Large intestine (tissue), 3 donors: ENCODE results near the gene WWOX. TPM values are rescaled to one million over a fixed set of nuclear protein-coding genes. Genes with fewer than 3 reads are reported as not detected.
A peak's percentile ranks its signal among the peaks of the same experiment; 100 is the strongest.

Experiments
- DNase-seq, 2 donors: peaks; one replicate each; pipeline versions ENCODE4 v3.0.0 to v3.0.0-alpha.2; 2013
- H3K27ac ChIP-seq: one replicate; pipeline ENCODE4 v1.5.1; 2013; ENCODE audit warnings: low read length
- H3K27me3 ChIP-seq: 2 replicates; pipeline ENCODE4 v1.6.1; 2013; ENCODE audit warnings: low read length; ENCODE audit not compliant: control insufficient read depth, insufficient read depth
- H3K36me3 ChIP-seq: 2 replicates; pipeline ENCODE4 v1.6.1; 2013; ENCODE audit warnings: low read length; ENCODE audit not compliant: control insufficient read depth, insufficient read depth
- H3K4me1 ChIP-seq: one replicate; pipeline ENCODE4 v1.6.1; 2013; ENCODE audit warnings: low read length; ENCODE audit not compliant: control insufficient read depth, insufficient read depth
- H3K4me3 ChIP-seq: one replicate; pipeline ENCODE4 v1.5.1; 2013; ENCODE audit warnings: low read length
- H3K9me3 ChIP-seq: one replicate; pipeline ENCODE4 v1.6.1; 2013; ENCODE audit warnings: mild to moderate bottlenecking, low read depth, low read length, moderate library complexity; ENCODE audit not compliant: control insufficient read depth
- WGBS: methylation state at CpG from one replicate; pipeline ENCODE4 v1.1.5; 2013; ENCODE audit warnings: low lambda C conversion rate; ENCODE audit not compliant: insufficient coverage; 5-methylcytosine and 5-hydroxymethylcytosine counted together
- polyA plus RNA-seq: library from polyadenylated mRNA; unstranded; fragments of 120-200 nt; gene quantifications from one replicate; pipeline ENCODE4 v1.2.1, GENCODE V29; 2013

WWOX gene
- polyA plus RNA-seq, 1 donor: 16.2 TPM

DNA sequence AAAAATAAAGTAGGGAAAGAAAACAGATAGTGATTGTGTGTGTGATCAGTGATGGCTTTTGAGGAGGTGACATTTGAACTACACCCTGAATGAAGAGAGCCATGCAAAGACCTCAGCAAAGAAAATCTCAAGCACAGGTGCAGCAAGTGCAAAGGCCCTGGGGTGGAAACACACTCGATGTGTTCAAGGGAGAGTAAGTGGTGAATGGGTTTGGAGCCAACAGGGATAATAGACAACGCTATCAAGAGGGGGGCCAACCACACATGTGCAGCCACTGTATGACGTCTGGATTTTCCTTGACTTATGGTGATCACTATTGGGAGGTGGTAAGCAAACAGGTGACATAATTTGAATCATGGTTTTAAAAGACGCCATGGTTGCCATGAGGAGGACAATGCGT lies 564.2 kb downstream of the WWOX start:
- peaks cover 2% of the 10 kb centered on the region for H3K27me3 ChIP-seq
- DNase-seq: no peak
- H3K9me3 ChIP-seq: no peaks in the 10 kb centered on the region
- H3K27ac ChIP-seq: no peak overlapping the region
- H3K4me3 ChIP-seq: no peak overlapping the region
- no peaks in the 10 kb centered on the region for H3K4me1 ChIP-seq
- 100% methylated on average over 2 of the region's 5 CpGs for WGBS
- no peaks in the 10 kb centered on the region for H3K36me3 ChIP-seq

DNA sequence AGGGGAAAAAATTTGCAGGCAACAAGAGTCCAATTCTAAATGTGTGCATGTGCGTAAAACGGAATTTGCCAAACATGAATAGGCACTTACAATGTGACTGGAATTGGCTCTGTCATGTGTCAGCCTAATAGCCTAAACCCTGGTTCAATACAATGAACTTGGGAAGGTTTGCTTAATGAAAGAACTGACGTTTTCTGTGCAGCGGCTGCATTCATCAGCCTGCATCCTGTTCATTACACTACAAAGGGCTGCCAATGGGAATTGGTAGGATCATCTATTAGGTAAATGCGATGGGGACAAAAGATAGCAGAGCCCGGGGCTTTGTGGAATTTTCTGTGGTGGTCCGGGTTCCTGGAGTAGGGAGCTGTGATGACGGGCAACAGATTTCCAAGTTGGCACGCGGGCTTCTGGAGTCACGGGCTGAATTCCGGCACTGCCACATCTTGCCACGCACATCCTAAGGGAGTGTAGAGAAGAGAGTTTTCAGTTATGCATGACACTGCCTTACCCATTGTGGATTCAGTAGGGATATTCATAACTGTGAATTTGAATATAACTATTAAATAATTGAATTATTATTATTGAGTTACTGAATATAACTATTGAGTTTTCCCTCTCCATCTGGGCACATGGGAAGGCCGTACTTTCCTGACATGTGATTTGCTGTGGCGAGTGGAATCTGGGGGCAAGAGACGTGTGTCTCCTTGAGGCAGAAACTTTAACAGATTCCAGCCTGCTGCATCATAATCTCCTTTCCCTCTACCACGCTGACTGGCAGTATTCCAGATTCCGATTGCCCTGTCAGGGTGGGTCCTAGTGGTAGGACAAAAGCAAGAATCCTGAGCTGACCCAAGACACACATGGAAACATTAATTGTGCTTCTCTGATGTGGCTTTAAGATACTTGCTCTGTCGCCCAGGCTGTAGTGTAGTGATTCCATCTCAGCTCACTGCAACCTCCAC lies 565.6 kb downstream of the WWOX start:
- Histone ChIP-seq H3K27ac (no peak overlapping the region), H3K27me3 (peaks cover 2% of the 10 kb centered on the region), H3K36me3 (no peaks in the 10 kb centered on the region), H3K4me3 (no peak overlapping the region), H3K4me1 (no peaks in the 10 kb centered on the region), H3K9me3 (no peaks in the 10 kb centered on the region)
- DNase-seq: no peak
- WGBS: no CpG with 5 or more reads among the region's 19 CpGs

DNA sequence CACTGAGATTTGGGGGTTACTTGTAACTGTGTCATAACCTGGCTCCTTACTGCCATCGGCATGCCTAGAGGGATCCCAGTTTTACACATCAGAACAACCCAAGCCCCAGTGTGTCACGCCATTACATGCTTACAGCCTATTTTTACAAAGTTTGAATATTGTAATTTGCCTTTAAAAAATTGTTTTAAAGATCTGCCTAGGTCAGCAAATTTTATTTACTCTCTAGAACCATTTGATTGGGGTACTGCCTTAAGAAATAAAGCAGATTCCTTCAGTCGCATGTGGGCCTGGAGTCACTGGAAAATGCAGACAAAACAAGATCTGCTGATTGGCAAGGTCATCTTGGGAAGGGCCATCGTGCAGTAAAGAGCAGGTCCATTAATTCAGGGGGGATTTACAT lies 566.9 kb downstream of the WWOX start:
- DNase-seq: no peak
- no peak overlapping the region for H3K27ac ChIP-seq
- 81% methylated on average over 3 of the region's 4 CpGs for WGBS
- H3K36me3 ChIP-seq: no peaks in the 10 kb centered on the region
- H3K4me3 ChIP-seq: no peak overlapping the region
- peaks cover 2% of the 10 kb centered on the region for H3K27me3 ChIP-seq
- no peaks in the 10 kb centered on the region for H3K4me1 ChIP-seq
- no peaks in the 10 kb centered on the region for H3K9me3 ChIP-seq

DNA sequence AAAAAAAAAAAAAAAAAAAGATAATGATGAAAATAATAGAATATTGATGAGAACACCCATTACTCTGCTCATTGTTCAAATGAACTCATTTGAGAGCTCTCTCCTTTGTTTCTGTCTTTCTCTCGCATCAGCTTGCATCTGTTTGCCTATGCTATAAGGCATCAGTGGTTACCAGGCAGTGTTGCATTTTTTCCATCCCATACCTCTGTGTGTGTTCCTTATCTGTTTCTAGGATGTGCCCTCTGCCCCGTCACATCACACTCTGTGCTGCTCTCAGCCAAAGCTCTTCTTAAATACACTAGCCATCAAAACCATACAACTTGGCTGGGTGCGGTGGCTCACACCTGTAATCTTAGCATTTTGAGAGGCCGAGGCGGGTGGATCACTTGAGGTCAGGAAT lies 568.2 kb downstream of the WWOX start:
- 100% methylated on average over 1 of the region's 5 CpGs for WGBS
- DNase-seq: no peak
- Histone ChIP-seq H3K36me3 (no peaks in the 10 kb centered on the region), H3K27ac (no peak overlapping the region), H3K4me3 (no peak overlapping the region), H3K4me1 (no peaks in the 10 kb centered on the region), H3K9me3 (no peaks in the 10 kb centered on the region), H3K27me3 (peaks cover 2% of the 10 kb centered on the region)

DNA sequence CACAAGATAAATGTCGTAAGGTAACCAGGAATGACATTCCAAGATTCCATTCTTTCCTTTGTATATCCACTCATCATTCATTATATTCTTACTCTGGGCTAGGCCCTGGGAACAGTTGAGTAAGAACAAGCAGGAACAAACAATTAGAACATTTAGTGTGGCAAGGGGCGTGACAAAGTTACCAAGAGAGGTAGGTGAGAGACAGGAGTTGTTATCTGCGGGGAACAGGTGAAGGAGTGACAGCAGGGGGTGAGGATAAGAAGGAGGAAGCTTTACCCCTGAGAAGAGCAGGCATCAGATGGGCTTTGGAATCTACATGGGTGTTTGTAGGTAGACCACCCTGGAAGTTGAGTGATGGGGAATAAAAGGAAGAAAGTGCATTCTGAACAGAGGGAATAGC lies 568.9 kb downstream of the WWOX start:
- H3K27ac ChIP-seq: no peak overlapping the region
- 95% methylated on average over 3 of the region's 3 CpGs for WGBS
- H3K27me3 ChIP-seq: peaks cover 2% of the 10 kb centered on the region
- H3K36me3 ChIP-seq: no peaks in the 10 kb centered on the region
- H3K9me3 ChIP-seq: no peaks in the 10 kb centered on the region
- DNase-seq: no peak
- no peaks in the 10 kb centered on the region for H3K4me1 ChIP-seq
- no peak overlapping the region for H3K4me3 ChIP-seq

DNA sequence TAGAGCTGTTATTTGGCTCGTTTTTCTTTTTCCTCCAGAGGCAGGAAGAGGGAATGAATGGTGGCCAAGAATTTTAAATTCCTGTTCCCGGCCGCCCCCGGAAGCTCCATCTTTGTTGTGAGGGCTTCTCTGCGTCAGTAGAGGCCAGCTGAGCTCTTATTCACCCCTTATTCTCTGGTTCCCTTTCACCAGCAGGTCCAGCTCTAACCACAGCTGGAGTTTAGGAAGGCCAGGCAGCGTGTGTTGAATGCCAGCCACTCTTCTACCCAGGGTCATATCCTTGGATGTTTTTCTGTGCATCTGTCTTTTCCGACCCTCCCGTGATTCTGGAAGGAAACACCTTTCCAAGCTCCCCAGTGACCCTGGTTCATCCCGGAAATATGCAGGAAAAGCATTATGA lies 570.5 kb downstream of the WWOX start:
- H3K4me1 ChIP-seq: no peaks in the 10 kb centered on the region
- no peaks in the 10 kb centered on the region for H3K9me3 ChIP-seq
- H3K36me3 ChIP-seq: no peaks in the 10 kb centered on the region
- DNase-seq: peak in 1 of 2 donors; percentile 15
- H3K27ac ChIP-seq: no peak overlapping the region
- no peak overlapping the region for H3K4me3 ChIP-seq
- no peaks in the 10 kb centered on the region for H3K27me3 ChIP-seq
- 100% methylated on average over 1 of the region's 9 CpGs for WGBS

DNA sequence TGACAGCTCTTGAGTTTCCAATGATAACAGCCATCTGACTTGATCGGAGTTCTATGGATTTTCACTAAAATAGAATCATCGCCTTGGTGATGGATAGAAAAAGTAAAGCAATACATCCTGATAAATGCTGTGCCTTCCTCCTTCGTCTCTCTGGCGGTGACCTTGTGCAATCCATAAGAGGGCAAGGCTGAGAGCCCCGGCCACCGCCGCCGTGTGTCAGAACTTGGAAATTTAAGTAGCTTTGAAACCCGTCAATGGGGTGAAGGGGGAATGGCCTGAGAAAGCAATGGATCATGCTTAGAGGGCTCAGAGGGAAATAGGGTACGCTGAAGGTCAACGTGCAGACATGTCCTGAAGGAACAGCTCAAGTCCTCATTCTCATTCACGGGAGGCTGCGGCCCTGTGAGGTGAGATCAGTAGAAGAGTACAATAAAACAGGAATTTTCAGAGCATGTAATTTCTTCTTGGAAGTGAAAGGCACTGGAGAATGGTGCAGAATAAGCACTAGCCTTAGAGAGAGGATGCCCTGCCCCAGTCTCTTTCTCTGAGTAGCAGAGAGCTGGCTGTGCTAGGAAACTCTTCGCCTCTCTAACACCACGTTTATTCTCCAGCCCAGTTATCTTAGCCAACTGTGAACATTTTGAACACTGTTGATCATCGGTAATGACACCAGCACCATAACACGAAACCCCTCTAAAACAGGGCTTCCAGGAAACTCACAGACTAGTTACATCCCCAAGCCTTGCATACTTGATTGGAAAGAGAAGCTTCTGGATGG lies 573.5 kb downstream of the WWOX start:
- H3K4me3 ChIP-seq: no peak overlapping the region
- no peaks in the 10 kb centered on the region for H3K36me3 ChIP-seq
- 83% methylated on average over 1 of the region's 17 CpGs for WGBS
- H3K4me1 ChIP-seq: no peaks in the 10 kb centered on the region
- no peak for DNase-seq
- H3K9me3 ChIP-seq: no peaks in the 10 kb centered on the region
- no peak overlapping the region for H3K27ac ChIP-seq
- H3K27me3 ChIP-seq: no peaks in the 10 kb centered on the region

DNA sequence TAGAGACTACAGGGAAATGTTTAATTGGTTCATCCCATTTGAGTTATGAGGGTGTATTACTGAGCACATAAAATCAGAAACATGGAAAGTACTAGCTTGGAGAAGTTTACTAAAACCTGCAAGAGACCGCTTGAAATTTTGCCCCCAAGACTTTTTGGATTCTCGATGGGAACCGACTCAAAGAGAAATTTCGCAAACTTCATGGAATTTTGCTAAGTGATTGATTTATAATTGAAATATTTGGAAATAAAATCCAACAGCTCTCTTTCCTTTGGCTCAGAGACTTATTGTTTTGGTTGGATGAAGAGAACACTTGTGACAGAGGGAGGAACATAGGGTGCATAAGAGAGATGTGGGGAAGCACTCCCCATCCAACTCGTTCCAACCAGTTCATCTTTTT lies 574.4 kb downstream of the WWOX start:
- no peaks in the 10 kb centered on the region for H3K27me3 ChIP-seq
- H3K9me3 ChIP-seq: no peaks in the 10 kb centered on the region
- no CpG with 5 or more reads among the region's 5 CpGs for WGBS
- H3K4me1 ChIP-seq: no peaks in the 10 kb centered on the region
- no peak for DNase-seq
- no peak overlapping the region for H3K27ac ChIP-seq
- H3K36me3 ChIP-seq: no peaks in the 10 kb centered on the region
- no peak overlapping the region for H3K4me3 ChIP-seq

DNA sequence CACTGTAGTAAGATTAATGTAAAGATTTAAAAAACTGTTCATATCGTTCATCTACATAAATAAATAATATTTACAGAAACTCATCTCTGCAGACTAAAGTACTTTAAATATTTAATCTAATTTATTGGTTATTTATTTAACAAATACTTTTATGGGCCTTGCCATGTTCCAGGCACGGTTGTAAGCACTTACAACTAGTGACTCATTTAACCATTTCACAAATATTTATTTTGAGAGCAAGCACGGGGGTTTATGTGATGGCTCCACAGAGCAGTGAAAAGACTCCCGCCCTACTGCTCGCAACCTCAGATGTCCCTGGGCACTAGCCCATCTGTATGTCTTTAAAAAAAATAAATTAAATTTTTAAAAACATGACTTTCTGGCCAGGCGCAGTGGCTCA lies 575.9 kb downstream of the WWOX start:
- Histone ChIP-seq H3K27me3 (no peaks in the 10 kb centered on the region), H3K9me3 (no peaks in the 10 kb centered on the region), H3K4me3 (no peak overlapping the region), H3K27ac (no peak overlapping the region), H3K4me1 (no peaks in the 10 kb centered on the region), H3K36me3 (no peaks in the 10 kb centered on the region)
- 76% methylated on average over 5 of the region's 6 CpGs for WGBS
- peak in 1 of 2 donors; percentile 8 for DNase-seq

DNA sequence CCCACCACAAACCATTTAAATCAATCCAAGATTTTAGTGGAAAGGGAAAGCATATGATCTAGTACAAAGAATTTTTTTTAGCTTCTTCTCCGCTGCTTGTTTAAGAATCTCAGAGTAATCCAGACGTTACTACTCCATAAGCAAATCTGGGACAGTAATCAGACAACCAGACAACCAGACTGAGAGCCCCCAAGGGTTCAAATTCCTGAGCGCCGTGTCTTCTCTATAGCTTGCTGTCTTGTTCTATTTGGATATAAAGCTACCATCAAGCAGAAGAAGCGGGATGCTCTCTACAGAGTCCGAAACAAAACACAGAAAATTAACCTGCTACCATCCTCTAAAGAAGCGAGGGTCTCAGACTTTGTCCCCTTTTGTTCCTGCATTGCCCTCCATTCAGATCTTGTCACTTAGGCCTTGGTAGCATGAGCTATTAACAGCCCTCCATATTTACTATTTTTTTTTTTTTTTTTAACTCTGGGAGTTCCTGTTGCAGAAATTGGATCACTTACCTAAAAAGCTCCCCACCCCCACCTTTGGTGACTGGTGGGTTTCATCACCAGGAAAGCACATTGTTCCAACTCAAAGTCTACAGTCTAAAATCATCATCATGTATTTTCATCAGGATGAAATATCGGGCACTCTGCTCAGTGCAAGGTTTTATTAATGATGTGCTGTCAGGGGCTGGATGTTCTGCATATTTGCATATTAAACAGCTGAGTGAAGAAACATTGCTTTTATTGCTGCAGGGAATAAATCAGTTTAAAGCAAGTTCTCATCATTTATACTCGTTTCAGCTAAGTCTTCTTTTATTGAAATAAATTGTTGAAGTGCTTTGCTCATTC lies 576.7 kb downstream of the WWOX start:
- Histone ChIP-seq H3K27ac (no peak overlapping the region), H3K9me3 (no peaks in the 10 kb centered on the region), H3K4me3 (no peak overlapping the region), H3K27me3 (no peaks in the 10 kb centered on the region), H3K4me1 (no peaks in the 10 kb centered on the region), H3K36me3 (no peaks in the 10 kb centered on the region)
- no peak for DNase-seq
- 93% methylated on average over 3 of the region's 9 CpGs for WGBS
